HCT116 (cell line): ENCODE data around the gene DOCK11. TPM values are rescaled to one million over a fixed set of nuclear protein-coding genes. Genes with fewer than 3 reads are reported as not detected.

ENCODE experiments used
- ATAC-seq: fragments of 200-7000 bp; cut with Tn5 transposase; 2 replicates; pipeline ENCODE4 v1.9.1; 2020; ENCODE audit warnings: mild to moderate bottlenecking, moderate library complexity
- BruUV-seq: library from RNA; stranded (reverse); fragments of 400-500 nt; replicated peaks from 2 replicates; lab custom pipeline; 2021; lab: Mats Ljungman, UMichigan
- CTCF ChIA-PET: fragments of 300-600 bp; sonication (Branson Sonifier 250); formaldehyde crosslinking; loops from one replicate; lab custom pipeline; 2021; ENCODE audit warnings: antibody characterized with exemption; lab: Charles Lee
- POLR2A ChIA-PET: fragments of 300-600, 350-600 bp; sonication (Branson Sonifier 250); formaldehyde crosslinking; loops from one replicate; lab custom pipeline; 2021; ENCODE audit warnings: antibody characterized with exemption; lab: Charles Lee
- RAD21 ChIA-PET, 2 experiments: fragments of 300-600 bp; sonication (Branson Sonifier 250); formaldehyde crosslinking; loops; one replicate each; lab custom pipeline; 2023; ENCODE audit warnings: low total read pairs in 2 of 2; ENCODE audit not compliant: uncharacterized antibody in 2 of 2, unreplicated experiment in 2 of 2, low non-redundant PET in 1 of 2; lab: Charles Lee
- DNase-seq: peaks from one replicate; pipeline ENCODE4 v3.0.0-alpha.2; 2010; ENCODE audit warnings: low read depth, low spot score
- H2AFZ ChIP-seq: fragments of 200-600 bp; shearing (Covaris generic), sonication (generic); 2 replicates; pipeline ENCODE4 v1.6.1; 2017; ENCODE audit warnings: low read depth, mixed run types, mixed read lengths, antibody characterized with exemption, low read length; ENCODE audit not compliant: poor library complexity, severe bottlenecking
- H3K27ac ChIP-seq: 2 replicates; pipeline ENCODE4 v1.5.1; 2012; ENCODE audit warnings: low read depth, low read length
- H3K27me3 ChIP-seq: fragments of 200-600 bp; sonication (generic); 2 replicates; pipeline ENCODE4 v1.6.1; 2016; ENCODE audit warnings: mixed run types, low read length, mixed read lengths; ENCODE audit not compliant: insufficient read depth
- H3K36me3 ChIP-seq, 2 experiments: fragments of 200-500 bp in 1 of 2; fragments of 200-600 bp in 1 of 2; sonication (Bioruptor generic) in 1 of 2; sonication (generic) in 1 of 2; 2 replicates each; pipeline versions ENCODE4 v1.5.1 to v1.6.1; 2014 to 2016; ENCODE audit warnings: low read length in 2 of 2, inconsistent platforms in 1 of 2, mixed read lengths in 1 of 2, mixed run types in 1 of 2; ENCODE audit not compliant: insufficient read depth in 2 of 2, control insufficient read depth in 1 of 2
- H3K4me1 ChIP-seq, 2 experiments: fragments of 200-600 bp in 1 of 2; sonication (generic) in 1 of 2; 2 replicates each; pipeline versions ENCODE4 v1.5.1 to v1.6.1; 2012 to 2017; ENCODE audit warnings: low read length in 2 of 2, inconsistent platforms in 1 of 2, mild to moderate bottlenecking in 1 of 2, mixed read lengths in 1 of 2, mixed run types in 1 of 2, moderate library complexity in 1 of 2; ENCODE audit not compliant: insufficient read depth in 2 of 2, control insufficient read depth in 1 of 2
- H3K4me2 ChIP-seq: fragments of 200-600 bp; sonication (generic); 2 replicates; pipeline ENCODE4 v1.6.1; 2017; ENCODE audit warnings: mixed run types, low read length, mixed read lengths
- H3K4me3 ChIP-seq, 2 experiments: fragments of 200-600 bp in 1 of 2; sonication (generic) in 1 of 2; replicated peaks in 1 of 2; 2 replicates each; pipeline ENCODE4 v1.5.1; 2011 to 2016; ENCODE audit warnings: low read length in 2 of 2, control low read depth in 1 of 2, low read depth in 1 of 2, mild to moderate bottlenecking in 1 of 2, mixed read lengths in 1 of 2, mixed run types in 1 of 2
- H3K79me2 ChIP-seq: fragments of 200-600 bp; sonication (generic); 2 replicates; pipeline ENCODE4 v1.6.1; 2017; ENCODE audit warnings: mild to moderate bottlenecking, mixed run types, low read length, moderate library complexity, mixed read lengths; ENCODE audit not compliant: insufficient read depth
- H3K9ac ChIP-seq: fragments of 200-600 bp; sonication (generic); 2 replicates; pipeline ENCODE4 v1.6.1; 2016; ENCODE audit warnings: low read length, mixed read lengths
- H3K9me2 ChIP-seq: fragments of 200-600 bp; sonication (generic), shearing (Covaris generic); 2 replicates; pipeline ENCODE4 v1.6.1; 2017; ENCODE audit warnings: mixed run types, mild to moderate bottlenecking, moderate library complexity; ENCODE audit not compliant: insufficient read depth
- H3K9me3 ChIP-seq, 2 experiments: fragments of 200-500 bp in 1 of 2; fragments of 200-600 bp in 1 of 2; sonication (Bioruptor generic) in 1 of 2; sonication (generic) in 1 of 2; 2 replicates each; pipeline ENCODE4 v1.6.1; 2014 to 2017; ENCODE audit warnings: low read length in 2 of 2, mixed read lengths in 2 of 2, inconsistent platforms in 1 of 2, low read depth in 1 of 2, mild to moderate bottlenecking in 1 of 2, mixed run types in 1 of 2, moderate library complexity in 1 of 2; ENCODE audit not compliant: control insufficient read depth in 1 of 2, insufficient read depth in 1 of 2
- H4K20me1 ChIP-seq: fragments of 200-600 bp; sonication (generic), shearing (Covaris generic); 2 replicates; pipeline ENCODE4 v1.6.1; 2017; ENCODE audit warnings: mixed run types, mild to moderate bottlenecking, moderate library complexity; ENCODE audit not compliant: insufficient read depth
- ATF3 ChIP-seq: IDR thresholded peaks from 2 replicates; pipeline ENCODE4 v1.6.1; 2012
- CBX3 ChIP-seq: IDR thresholded peaks from 2 replicates; pipeline ENCODE4 v1.6.1; 2012; ENCODE audit warnings: low read depth
- CEBPB ChIP-seq: IDR thresholded peaks from 2 replicates; pipeline ENCODE4 v1.6.1; 2012; ENCODE audit warnings: low read depth
- CTCF ChIP-seq, 3 experiments: fragments of 200-600 bp in 1 of 3; sonication (generic) in 1 of 3; IDR thresholded peaks in 2 of 3; conservative IDR thresholded peaks in 1 of 3; 2 replicates each; pipeline ENCODE4 v1.5.1; 2012 to 2017; ENCODE audit warnings: low read depth in 2 of 3, low read length in 2 of 3, antibody characterized with exemption in 1 of 3, borderline replicate concordance in 1 of 3, control low read depth in 1 of 3, mild to moderate bottlenecking in 1 of 3, mixed read lengths in 1 of 3, mixed run types in 1 of 3, moderate library complexity in 1 of 3; ENCODE audit not compliant: insufficient read depth in 1 of 3
- EGR1 ChIP-seq: IDR thresholded peaks from 2 replicates; pipeline ENCODE4 v1.6.1; 2012; ENCODE audit warnings: low read depth
- ELF1 ChIP-seq: IDR thresholded peaks from 2 replicates; pipeline ENCODE4 v1.6.1; 2012; ENCODE audit warnings: low read depth, borderline replicate concordance
- EZH2 ChIP-seq: fragments of 200-600 bp; sonication (generic); IDR thresholded peaks from 2 replicates; pipeline ENCODE4 v1.6.1; 2017; ENCODE audit warnings: antibody characterized with exemption, mixed run types
- FOSL1 ChIP-seq: IDR thresholded peaks from 2 replicates; pipeline ENCODE4 v1.6.1; 2012; ENCODE audit warnings: low read depth
- MAX ChIP-seq: IDR thresholded peaks from 2 replicates; pipeline ENCODE4 v1.6.1; 2012
- POLR2A ChIP-seq: IDR thresholded peaks from 2 replicates; pipeline ENCODE4 v1.7.0; 2011; ENCODE audit warnings: borderline replicate concordance; ENCODE audit not compliant: insufficient read depth, insufficient read length; ENCODE audit errors: extremely low read depth
- POLR2AphosphoS5 ChIP-seq: IDR thresholded peaks from 2 replicates; pipeline ENCODE4 v1.6.1; 2011; ENCODE audit warnings: mild to moderate bottlenecking, low read depth, low read length, moderate library complexity
- RAD21 ChIP-seq: IDR thresholded peaks from 2 replicates; pipeline ENCODE4 v1.6.1; 2012; ENCODE audit warnings: low read depth, mild to moderate bottlenecking
- REST ChIP-seq: IDR thresholded peaks from 2 replicates; pipeline ENCODE4 v1.6.1; 2012; ENCODE audit warnings: low read depth
- SIN3A ChIP-seq: IDR thresholded peaks from 2 replicates; pipeline ENCODE4 v1.6.1; 2012; ENCODE audit warnings: low read depth
- SP1 ChIP-seq: IDR thresholded peaks from 2 replicates; pipeline ENCODE4 v1.6.1; 2012; ENCODE audit warnings: low read depth
- SRF ChIP-seq: IDR thresholded peaks from 2 replicates; pipeline ENCODE4 v1.6.1; 2012; ENCODE audit warnings: low read depth
- TCF7L2 ChIP-seq: IDR thresholded peaks from 2 replicates; pipeline ENCODE4 v1.7.0; 2011; ENCODE audit warnings: borderline replicate concordance, inconsistent platforms; ENCODE audit not compliant: insufficient read depth, insufficient read length; ENCODE audit errors: extremely low read depth
- YY1 ChIP-seq: IDR thresholded peaks from 2 replicates; pipeline ENCODE4 v1.6.1; 2011; ENCODE audit warnings: low read length, low read depth, moderate library complexity, mild to moderate bottlenecking; ENCODE audit not compliant: insufficient replicate concordance; ENCODE audit errors: extremely low read depth
- ZBTB33 ChIP-seq: IDR thresholded peaks from 2 replicates; pipeline ENCODE4 v1.6.1; 2011; ENCODE audit warnings: mild to moderate bottlenecking, low read length, moderate library complexity; ENCODE audit not compliant: insufficient replicate concordance; ENCODE audit errors: extremely low read depth
- ZFX ChIP-seq: fragments of 450-650 bp; IDR thresholded peaks from 2 replicates; pipeline ENCODE4 v1.6.1; 2017
- intact Hi-C: fragments of 100-400 bp; cut with micrococcal nuclease; formaldehyde crosslinking; loops from 2 replicates; pipeline ENCODE4 v1.10.0; 2022
- total RNA-seq: library from RNA; stranded (reverse); gene quantifications from one replicate; pipeline ENCODE4 v1.2.1, GENCODE V29; 2021; ENCODE audit not compliant: unreplicated experiment

DOCK11 gene
- total RNA-seq, 1 experiment from 2014 or later: 0.59 TPM

GRCh38 chrX:118654331-118654730, 158.7 kb downstream of the DOCK11 start:
- no peaks in the 10 kb centered on the region for H3K79me2 ChIP-seq
- RAD21 ChIA-PET: no interaction called here
- POLR2A ChIA-PET: no interaction called here
- CTCF ChIA-PET: interaction anchor here (1.6 kb wide), 1 partner anchor 10 kb away, joined by 3 read pairs; no protein-coding TSS in a partner anchor
- intact Hi-C loops: no loop called here
- H3K4me1 ChIP-seq: no peaks in the 10 kb centered on the region
- no peaks in the 10 kb centered on the region for H4K20me1 ChIP-seq
- no peak for TF ChIP-seq ATF3
- TF ChIP-seq SP1: no peak
- no peak for TF ChIP-seq ZFX
- TF ChIP-seq MAX: no peak
- no peak for TF ChIP-seq CTCF (IDR thresholded peaks at IDR 0.05 in 2 of 3, conservative IDR thresholded peaks at IDR 0.05 in 1 of 3; ENCODE audit: borderline replicate concordance in 1 of 3, insufficient read depth in 1 of 3, low read depth in 2 of 3, low read length in 2 of 3)
- TF ChIP-seq SIN3A: no peak
- TF ChIP-seq REST: no peak
- no peak for TF ChIP-seq POLR2AphosphoS5
- TF ChIP-seq FOSL1: no peak
- TF ChIP-seq EGR1: no peak
- no peak for TF ChIP-seq POLR2A
- no peak for TF ChIP-seq CBX3
- TF ChIP-seq ELF1: no peak
- TF ChIP-seq TCF7L2: no peak
- TF ChIP-seq YY1: no peak
- TF ChIP-seq RAD21: no peak
- no peak for TF ChIP-seq ZBTB33
- no peak for TF ChIP-seq EZH2
- TF ChIP-seq CEBPB: no peak
- no peak for TF ChIP-seq SRF
- TF ChIP-seq, all 23 proteins: peak for 0
- DNase-seq (no peak), ATAC-seq (no peak)
- Histone ChIP-seq H3K27ac (no peak overlapping the region), H3K4me2 (no peak overlapping the region), H3K9me3 (no peaks in the 10 kb centered on the region), H3K9ac (no peak overlapping the region), H3K36me3 (no peaks in the 10 kb centered on the region), H3K4me3 (no peak overlapping the region), H3K27me3 (no peaks in the 10 kb centered on the region), H2AFZ (no peak overlapping the region), H3K9me2 (no peaks in the 10 kb centered on the region)
- no TSS peak for BruUV-seq
